GM12878 (cell line): ENCODE data around the gene CBARP. TPM values are rescaled to one million over a fixed set of nuclear protein-coding genes. Genes with fewer than 3 reads are reported as not detected.
A peak's percentile ranks its signal among the peaks of the same experiment; 100 is the strongest.

ENCODE experiments used
- ATAC-seq: fragments of 200-7000 bp; cut with Tn5 transposase; 3 replicates; pipeline ENCODE4 v1.9.1; 2020; ENCODE audit warnings: mild to moderate bottlenecking, moderate library complexity
- BruUV-seq: library from RNA; stranded (reverse); fragments of 400-500 nt; replicated peaks from 2 replicates; lab custom pipeline; 2021; lab: Mats Ljungman, UMichigan
- CTCF ChIA-PET: fragments of 300-600 bp; sonication (Branson Sonifier 250); formaldehyde crosslinking; extraction: SDS; loops from one replicate; lab custom pipeline; 2021; ENCODE audit warnings: inconsistent platforms; lab: Yijun Ruan, JAX
- POLR2A ChIA-PET: fragments of 350-600 bp; formaldehyde crosslinking; extraction: SDS; loops from one replicate; lab custom pipeline; 2021; ENCODE audit warnings: inconsistent platforms; lab: Charles Lee
- RAD21 ChIA-PET: fragments of 300-600 bp; sonication (Branson Sonifier 250); formaldehyde crosslinking; loops from one replicate; lab custom pipeline; 2023; ENCODE audit warnings: antibody characterized with exemption; ENCODE audit not compliant: unreplicated experiment; lab: Charles Lee
- SMC1A ChIA-PET: fragments of 300-600 bp; sonication (Branson Sonifier 250); formaldehyde crosslinking; loops from one replicate; lab custom pipeline; 2023; ENCODE audit not compliant: unreplicated experiment, uncharacterized antibody; lab: Charles Lee
- DNase-seq: peaks from one replicate; pipeline ENCODE4 v3.0.0-alpha.2; 2011; ENCODE audit warnings: low read depth, low spot score
- FAIRE-seq: peaks from 3 replicates; lab custom pipeline; 2011; peaks lifted over from hg19 to GRCh38; lab: Jason Lieb, UNC
- H2AFZ ChIP-seq: 2 replicates; pipeline ENCODE4 v1.6.0; 2011; ENCODE audit warnings: low read depth, low read length, control low read depth; ENCODE audit not compliant: control insufficient read depth
- H3K27ac ChIP-seq: 2 replicates; pipeline ENCODE4 v1.5.1; 2011; ENCODE audit warnings: control low read depth; ENCODE audit not compliant: control insufficient read depth, insufficient read depth
- H3K27me3 ChIP-seq, 2 experiments: replicated peaks in 1 of 2; 2 replicates each; pipeline versions ENCODE4 v1.6.0 to v1.6.1; 2011; ENCODE audit warnings: low read length in 1 of 2; ENCODE audit not compliant: control insufficient read depth in 2 of 2, insufficient read depth in 2 of 2
- H3K36me3 ChIP-seq, 2 experiments: 2 replicates each; pipeline ENCODE4 v1.5.1; 2011; ENCODE audit warnings: low read length in 1 of 2; ENCODE audit not compliant: control insufficient read depth in 2 of 2, insufficient read depth in 2 of 2
- H3K4me1 ChIP-seq: 2 replicates; pipeline ENCODE4 v1.6.1; 2011; ENCODE audit warnings: mild to moderate bottlenecking, low read length, moderate library complexity, mixed read lengths; ENCODE audit not compliant: control insufficient read depth, insufficient read depth
- H3K4me2 ChIP-seq: 2 replicates; pipeline ENCODE4 v1.6.0; 2011; ENCODE audit warnings: control low read depth; ENCODE audit not compliant: control insufficient read depth, insufficient read depth
- H3K4me3 ChIP-seq: fragments of 200-600 bp; sonication (generic); 2 replicates; pipeline ENCODE4 v1.5.1; 2016
- H3K79me2 ChIP-seq: 2 replicates; pipeline ENCODE4 v1.6.0; 2011; ENCODE audit warnings: low read length; ENCODE audit not compliant: control insufficient read depth, insufficient read depth
- H3K9ac ChIP-seq: 2 replicates; pipeline ENCODE4 v1.8.0; 2011; ENCODE audit warnings: low read length, control low read depth, mixed read lengths; ENCODE audit not compliant: control insufficient read depth, insufficient read depth
- H3K9me3 ChIP-seq: replicated peaks from 3 replicates; pipeline ENCODE4 v1.5.1; 2011; ENCODE audit warnings: mild to moderate bottlenecking, low read length; ENCODE audit not compliant: control insufficient read depth, insufficient read depth
- H4K20me1 ChIP-seq: 2 replicates; pipeline ENCODE4 v1.6.0; 2011; ENCODE audit not compliant: control insufficient read depth, insufficient read depth
- BHLHE40 ChIP-seq, 2 experiments: fragments of 450-650 bp in 1 of 2; IDR thresholded peaks; 2 replicates each; pipeline ENCODE4 v1.6.1; 2011 to 2017; ENCODE audit warnings: low read depth in 2 of 2, borderline replicate concordance in 1 of 2, improper control_type of control experiment in 1 of 2, low read length in 1 of 2, mild to moderate bottlenecking in 1 of 2
- CREB1 ChIP-seq: IDR thresholded peaks from 2 replicates; pipeline ENCODE4 v1.6.1; 2012; ENCODE audit warnings: low read depth, mild to moderate bottlenecking, inconsistent platforms
- CREM ChIP-seq: IDR thresholded peaks from 2 replicates; pipeline ENCODE4 v1.6.1; 2014; ENCODE audit warnings: antibody characterized with exemption, low read depth
- DPF2 ChIP-seq: fragments of 450-650 bp; IDR thresholded peaks from 2 replicates; pipeline ENCODE4 v1.6.1; 2017; ENCODE audit warnings: mild to moderate bottlenecking
- EGR1 ChIP-seq, 2 experiments: IDR thresholded peaks; 1 replicate in 1 of 2; 2 replicates in 1 of 2; pipeline ENCODE4 v1.6.1; 2011 to 2012; ENCODE audit warnings: low read depth in 2 of 2, low read length in 2 of 2, borderline replicate concordance in 1 of 2, mild to moderate bottlenecking in 1 of 2, moderate library complexity in 1 of 2
- ESRRA ChIP-seq: IDR thresholded peaks from 2 replicates; pipeline ENCODE4 v1.6.1; 2012; ENCODE audit warnings: mild to moderate bottlenecking, low read length, improper control_type of control experiment
- ETV6 ChIP-seq, 2 experiments: fragments of 450-650 bp in 1 of 2; IDR thresholded peaks in 1 of 2; conservative IDR thresholded peaks in 1 of 2; 2 replicates each; pipeline ENCODE4 v1.6.1; 2014; ENCODE audit warnings: antibody characterized with exemption in 1 of 2, borderline replicate concordance in 1 of 2, low read depth in 1 of 2, mild to moderate bottlenecking in 1 of 2, moderate library complexity in 1 of 2
- NR2F1 ChIP-seq: fragments of 450-650 bp; conservative IDR thresholded peaks from 2 replicates; pipeline ENCODE4 v1.6.1; 2017; ENCODE audit warnings: mild to moderate bottlenecking
- POLR2A ChIP-seq: IDR thresholded peaks from 2 replicates; pipeline ENCODE4 v1.6.1; 2011; ENCODE audit warnings: low read depth, mild to moderate bottlenecking, low read length
- POLR2AphosphoS2 ChIP-seq: IDR thresholded peaks from 2 replicates; pipeline ENCODE4 v1.6.1; 2011; ENCODE audit warnings: low read depth, mild to moderate bottlenecking, low read length, improper control_type of control experiment, moderate library complexity
- POU2F2 ChIP-seq: IDR thresholded peaks from 3 replicates; pipeline ENCODE4 v1.6.1; 2011; ENCODE audit warnings: low read depth, mild to moderate bottlenecking, low read length, borderline replicate concordance
- SMAD5 ChIP-seq: IDR thresholded peaks from 2 replicates; pipeline ENCODE4 v1.6.1; 2016; ENCODE audit warnings: antibody characterized with exemption, low read depth
- SMARCA5 ChIP-seq: fragments of 450-650 bp; IDR thresholded peaks from 2 replicates; pipeline ENCODE4 v1.6.1; 2017; ENCODE audit warnings: mild to moderate bottlenecking
- TAF1 ChIP-seq: IDR thresholded peaks from 2 replicates; pipeline ENCODE4 v1.6.1; 2011; ENCODE audit warnings: mild to moderate bottlenecking, low read depth, low read length, borderline replicate concordance
- TARDBP ChIP-seq: IDR thresholded peaks from 2 replicates; pipeline ENCODE4 v1.6.1; 2016; ENCODE audit warnings: borderline replicate concordance
- WRNIP1 ChIP-seq: IDR thresholded peaks from 2 replicates; pipeline ENCODE4 v1.6.1; 2011; ENCODE audit warnings: low read depth, low read length, improper control_type of control experiment, borderline replicate concordance
- WGBS: methylation state at CpG from one replicate; pipeline ENCODE4 v1.1.6; 2016; ENCODE audit warnings: low lambda C conversion rate; ENCODE audit not compliant: insufficient replicate concordance, insufficient coverage; ENCODE audit errors: missing lambda C conversion rate; 5-methylcytosine and 5-hydroxymethylcytosine counted together
- in situ Hi-C: fragments of 300-500 bp; cut with MboI; formaldehyde crosslinking; loops from 9 replicates; pipeline ENCODE4 v1.14.3; 2018; ENCODE audit warnings: mixed read lengths
- intact Hi-C: fragments of 100-400 bp; cut with micrococcal nuclease; formaldehyde crosslinking; loops from one replicate; pipeline ENCODE4 v1.14.2; 2022; ENCODE audit not compliant: unreplicated experiment
- polyA plus RNA-seq, 11 experiments: library from polyadenylated mRNA; depleted of rRNA in 4 of 11; unstranded in 6 of 11; stranded (reverse) in 5 of 11; fragments of >200 nt; fragmentation: Nextera tagmentation in 4 of 11; fragmentation: Illumina TruSeq in 1 of 11; extraction: Ambion mirVana in 4 of 11; extraction: Trizol in 1 of 11; gene quantifications; 1 replicate in 1 of 11; 2 replicates in 10 of 11; pipeline versions ENCODE4 v1.2.1 to v1.2.3, GENCODE V29; 2011 to 2016; ENCODE audit warnings: inconsistent platforms in 2 of 11, missing spikeins in 2 of 11, low read depth in 1 of 11
- total RNA-seq, 4 experiments: library from RNA; depleted of rRNA in 3 of 4; stranded (reverse); fragments of >200 nt in 3 of 4; fragmentation: Illumina TruSeq in 1 of 4; extraction: Trizol in 1 of 4; gene quantifications; 2 replicates each; pipeline versions ENCODE4 v1.2.1 to v1.2.3, GENCODE V29; 2013 to 2021
- TF ChIP-seq, protein P1 (sequence below): fragments of 450-650 bp; IDR thresholded peaks from 2 replicates; pipeline ENCODE4 v1.6.1; 2017; ENCODE audit warnings: low read depth, mild to moderate bottlenecking, moderate library complexity
- TF ChIP-seq, protein P2 (sequence below): IDR thresholded peaks from 2 replicates; pipeline ENCODE4 v1.6.1; 2011; ENCODE audit warnings: low read depth, mild to moderate bottlenecking, low read length, moderate library complexity, borderline replicate concordance; ENCODE audit errors: extremely low read depth
- TF ChIP-seq, protein P3 (sequence below), 3 experiments: IDR thresholded peaks in 2 of 3; conservative IDR thresholded peaks in 1 of 3; 2 replicates each; pipeline ENCODE4 v1.5.1; 2011; ENCODE audit warnings: low read depth in 3 of 3, low read length in 3 of 3, mild to moderate bottlenecking in 3 of 3, control low read depth in 2 of 3, moderate library complexity in 2 of 3, inconsistent platforms in 1 of 3, mixed read lengths in 1 of 3; ENCODE audit not compliant: control insufficient read depth in 2 of 3, insufficient read depth in 1 of 3; ENCODE audit errors: extremely low read depth in 1 of 3

Gene CBARP
- total and polyA plus RNA-seq, 10 of the 15 experiments (the other 5 are each of a cell fraction or from before 2014, with no cell fraction given) = 0.04 to 0.59 (median 0.18) TPM; not detected in 3

DNA sequence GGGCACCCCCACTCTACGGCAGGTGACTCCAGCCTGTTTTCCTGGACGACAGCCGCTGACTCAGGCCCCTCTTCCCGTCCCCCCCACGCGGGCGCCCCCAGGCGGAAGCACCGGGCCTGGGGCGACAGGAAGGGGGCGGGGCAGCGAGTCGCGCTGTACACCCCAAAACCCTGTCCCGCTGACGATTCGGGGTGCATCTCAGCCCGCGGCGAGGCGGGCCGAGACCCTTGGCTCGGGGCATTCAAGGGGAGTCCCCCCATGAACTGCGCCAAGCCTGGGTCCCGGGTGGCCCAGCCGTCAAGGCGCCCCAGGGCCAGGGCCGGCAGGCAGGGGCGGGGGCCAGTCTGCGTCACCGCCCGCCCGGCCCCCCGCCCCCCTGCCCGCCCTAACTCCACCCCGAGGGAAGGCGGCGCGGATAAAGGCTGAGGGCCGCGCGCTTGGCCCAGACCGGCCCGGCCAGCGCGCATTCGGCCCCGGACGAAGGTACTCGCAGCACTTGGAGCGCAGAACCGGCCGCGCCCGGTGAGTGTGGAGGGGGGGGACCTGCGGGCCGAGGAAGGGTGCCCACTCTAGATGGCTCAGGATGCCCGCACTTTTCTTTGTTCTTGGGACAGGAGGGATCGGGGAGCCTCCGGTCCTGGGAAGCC is 10.5 kb upstream of the CBARP start, which contains the start of gene MIDN:
Gene MIDN (plus strand): TSS at position 445 of the 647 bp plus-strand sequence. CDS start 1,714 bp downstream, outside the sequence.
- Histone ChIP-seq H3K4me2 (peak within 1 kb of the TSS; percentile 86), H2AFZ (peak within 1 kb of the TSS; percentile 80), H3K4me1 (peaks cover 18% of the 10 kb centered on the region), H3K36me3 (no peaks in the 10 kb centered on the region; a peak in 2 of 4 replicates), H3K9ac (peak within 1 kb of the TSS; percentile 70; the same call in 1 of the 2 replicates), H3K4me3 (peak within 1 kb of the TSS; percentile 88), H3K27me3 (no peaks in the 10 kb centered on the region), H4K20me1 (no peaks in the 10 kb centered on the region), H3K9me3 (no peaks in the 10 kb centered on the region), H3K79me2 (peaks cover 45% of the 10 kb centered on the region), H3K27ac (peak within 1 kb of the TSS; percentile 82)
- intact Hi-C loops = loop anchor here (10.0 kb wide), 1 partner anchor 323 kb away; the partner anchor contains the start of gene ARID3A
- in situ Hi-C loops = no loop called here
- no TSS peak for BruUV-seq
- FAIRE-seq (no peak), DNase-seq (no peak), ATAC-seq (peak; percentile 45)
- ChIA-PET RAD21 (interaction anchor here (1.0 kb wide), 1 partner anchor 18 kb away, joined by 3 read pairs; no protein-coding TSS in a partner anchor), SMC1A (no interaction called here), CTCF (interaction anchor here (1.0 kb wide), 1 partner anchor 18 kb away, joined by 12 read pairs; no protein-coding TSS in a partner anchor), POLR2A (interaction anchor here (2.2 kb wide), 1 partner anchor 14 kb away, joined by 8 read pairs; no protein-coding TSS in a partner anchor)
- whole genome bisulfite sequencing = under 1% methylated on average over 32 of the region's 60 CpGs
- TF ChIP-seq, protein P1, sequence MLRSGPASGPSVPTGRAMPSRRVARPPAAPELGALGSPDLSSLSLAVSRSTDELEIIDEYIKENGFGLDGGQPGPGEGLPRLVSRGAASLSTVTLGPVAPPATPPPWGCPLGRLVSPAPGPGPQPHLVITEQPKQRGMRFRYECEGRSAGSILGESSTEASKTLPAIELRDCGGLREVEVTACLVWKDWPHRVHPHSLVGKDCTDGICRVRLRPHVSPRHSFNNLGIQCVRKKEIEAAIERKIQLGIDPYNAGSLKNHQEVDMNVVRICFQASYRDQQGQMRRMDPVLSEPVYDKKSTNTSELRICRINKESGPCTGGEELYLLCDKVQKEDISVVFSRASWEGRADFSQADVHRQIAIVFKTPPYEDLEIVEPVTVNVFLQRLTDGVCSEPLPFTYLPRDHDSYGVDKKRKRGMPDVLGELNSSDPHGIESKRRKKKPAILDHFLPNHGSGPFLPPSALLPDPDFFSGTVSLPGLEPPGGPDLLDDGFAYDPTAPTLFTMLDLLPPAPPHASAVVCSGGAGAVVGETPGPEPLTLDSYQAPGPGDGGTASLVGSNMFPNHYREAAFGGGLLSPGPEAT = 0 out of 2 replicates have a peak, but pooled peaks have one; percentile 31
- TF ChIP-seq DPF2 (peak; percentile 72), CREM (0 out of 2 replicates have a peak, but pooled peaks have one; percentile 7), WRNIP1 (no peak), POLR2AphosphoS2 (peak; percentile 87; the same call in 1 of the 2 replicates), BHLHE40 (IDR thresholded peaks at IDR 0.05; ENCODE audit: borderline replicate concordance in 1 of 2, low read depth in 2 of 2, low read length in 1 of 2) (peak; percentile 43 to 60; a peak in 3 of 4 replicates), POLR2A (peak; percentile 91), SMARCA5 (peak; percentile 3; the same call in 1 of the 2 replicates), EGR1 (IDR thresholded peaks at IDR 0.05; ENCODE audit: borderline replicate concordance in 1 of 2, low read depth in 2 of 2, low read length in 2 of 2) (0 out of 3 replicates have a peak, but pooled peaks of 1 of the 2 experiments have one; percentile 11), NR2F1 (peak; percentile 38; the same call in 1 of the 2 replicates), TAF1 (peak; percentile 55; the same call in 1 of the 2 replicates), TARDBP (no peak), CREB1 (peak; percentile 55; the same call in 1 of the 2 replicates), POU2F2 (peak; percentile 39; the same call in 1 of the 3 replicates), SMAD5 (peak; percentile 83), ETV6 (conservative IDR thresholded peaks at IDR 0.05 in 1 of 2, IDR thresholded peaks at IDR 0.05 in 1 of 2; ENCODE audit: borderline replicate concordance in 1 of 2, low read depth in 1 of 2) (0 out of 4 replicates have a peak, but pooled peaks of 1 of the 2 experiments have one; percentile 14), ESRRA (no peak)
- TF ChIP-seq, protein P2, sequence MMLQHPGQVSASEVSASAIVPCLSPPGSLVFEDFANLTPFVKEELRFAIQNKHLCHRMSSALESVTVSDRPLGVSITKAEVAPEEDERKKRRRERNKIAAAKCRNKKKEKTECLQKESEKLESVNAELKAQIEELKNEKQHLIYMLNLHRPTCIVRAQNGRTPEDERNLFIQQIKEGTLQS = no peak
- TF ChIP-seq, protein P3, sequence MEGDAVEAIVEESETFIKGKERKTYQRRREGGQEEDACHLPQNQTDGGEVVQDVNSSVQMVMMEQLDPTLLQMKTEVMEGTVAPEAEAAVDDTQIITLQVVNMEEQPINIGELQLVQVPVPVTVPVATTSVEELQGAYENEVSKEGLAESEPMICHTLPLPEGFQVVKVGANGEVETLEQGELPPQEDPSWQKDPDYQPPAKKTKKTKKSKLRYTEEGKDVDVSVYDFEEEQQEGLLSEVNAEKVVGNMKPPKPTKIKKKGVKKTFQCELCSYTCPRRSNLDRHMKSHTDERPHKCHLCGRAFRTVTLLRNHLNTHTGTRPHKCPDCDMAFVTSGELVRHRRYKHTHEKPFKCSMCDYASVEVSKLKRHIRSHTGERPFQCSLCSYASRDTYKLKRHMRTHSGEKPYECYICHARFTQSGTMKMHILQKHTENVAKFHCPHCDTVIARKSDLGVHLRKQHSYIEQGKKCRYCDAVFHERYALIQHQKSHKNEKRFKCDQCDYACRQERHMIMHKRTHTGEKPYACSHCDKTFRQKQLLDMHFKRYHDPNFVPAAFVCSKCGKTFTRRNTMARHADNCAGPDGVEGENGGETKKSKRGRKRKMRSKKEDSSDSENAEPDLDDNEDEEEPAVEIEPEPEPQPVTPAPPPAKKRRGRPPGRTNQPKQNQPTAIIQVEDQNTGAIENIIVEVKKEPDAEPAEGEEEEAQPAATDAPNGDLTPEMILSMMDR (IDR thresholded peaks at IDR 0.05 in 2 of 3, conservative IDR thresholded peaks at IDR 0.05 in 1 of 3; ENCODE audit: control insufficient read depth in 2 of 3, extremely low read depth in 1 of 3, insufficient read depth in 1 of 3, low read depth in 3 of 3, low read length in 3 of 3) = peak; percentile 40 to 56 (median 46); a peak in 5 of 6 replicates
